Right kidney (tissue), 1 donor: Measurements from ENCODE around the gene CACNA1I.

Source experiments
- DNase-seq: peaks from one replicate; pipeline ENCODE4 v3.0.0-alpha.2; 2016

CACNA1I gene

DNA sequence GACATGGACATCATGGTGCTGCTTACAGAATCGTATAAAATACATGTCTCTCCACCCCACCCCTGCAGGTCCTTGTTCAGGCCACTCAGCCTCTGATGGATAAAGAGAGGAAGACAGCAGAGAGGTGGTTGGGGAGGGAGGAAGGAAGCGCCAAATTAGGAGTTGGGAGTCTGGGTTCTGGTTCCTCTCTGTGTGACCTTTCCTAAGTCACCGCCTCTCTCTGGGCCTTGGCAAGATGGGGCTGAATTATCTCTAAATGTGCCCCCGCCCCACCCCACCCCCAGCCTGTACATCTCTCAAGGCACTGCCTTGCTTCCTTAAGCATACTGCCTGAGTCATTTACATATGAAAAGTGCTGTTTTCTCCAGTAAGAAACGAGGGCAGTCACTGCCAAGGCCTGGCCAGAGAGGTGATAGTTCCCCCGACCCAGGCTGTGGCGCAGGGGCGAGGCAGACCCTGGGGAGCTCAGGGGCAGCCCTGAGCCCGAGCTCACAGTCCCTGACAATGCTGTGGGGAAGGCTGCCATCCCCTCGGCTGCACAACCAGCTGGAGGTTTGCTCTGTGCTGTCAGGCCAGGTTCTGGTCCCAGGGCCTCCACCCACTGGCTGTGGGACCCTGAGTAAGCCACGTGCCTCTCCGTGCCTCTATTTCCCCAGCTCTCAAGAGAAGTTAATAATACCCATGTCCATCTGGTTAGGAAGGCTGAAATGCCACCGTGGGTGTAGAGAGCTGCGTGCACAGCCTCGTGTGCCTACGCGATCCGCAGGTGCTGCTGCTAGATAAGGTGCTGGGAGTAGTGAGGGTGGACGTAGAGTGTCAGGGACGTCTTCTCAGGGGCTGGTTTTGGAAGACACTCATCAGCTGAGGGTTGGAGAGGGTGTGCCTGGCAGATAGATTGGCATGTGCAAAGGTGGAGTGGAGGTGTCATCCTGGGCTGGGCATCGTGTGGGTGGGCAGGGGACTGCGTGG lies 55.3 kb downstream of the CACNA1I start:
- no peak for DNase-seq

DNA sequence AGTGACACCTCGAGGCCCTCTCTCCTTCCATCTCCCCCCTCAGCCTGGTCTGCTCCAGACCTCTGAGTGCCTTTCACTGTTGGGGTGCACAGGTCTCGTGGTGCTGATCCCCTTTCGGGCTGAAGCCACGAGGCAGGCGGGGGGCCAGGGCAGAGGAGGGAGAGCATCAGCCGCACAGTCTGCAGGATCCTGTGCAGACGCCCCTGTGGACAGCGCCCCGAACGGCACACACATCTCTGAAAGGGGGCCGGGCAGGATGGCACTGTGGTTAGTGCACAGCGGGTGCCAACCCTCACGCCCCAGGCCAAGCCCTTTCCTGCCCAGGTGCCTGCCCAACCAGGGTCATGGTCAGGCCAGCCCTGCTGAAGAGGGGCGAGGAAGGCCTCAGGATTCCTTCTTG lies 56.7 kb downstream of the CACNA1I start:
- no peak for DNase-seq

DNA sequence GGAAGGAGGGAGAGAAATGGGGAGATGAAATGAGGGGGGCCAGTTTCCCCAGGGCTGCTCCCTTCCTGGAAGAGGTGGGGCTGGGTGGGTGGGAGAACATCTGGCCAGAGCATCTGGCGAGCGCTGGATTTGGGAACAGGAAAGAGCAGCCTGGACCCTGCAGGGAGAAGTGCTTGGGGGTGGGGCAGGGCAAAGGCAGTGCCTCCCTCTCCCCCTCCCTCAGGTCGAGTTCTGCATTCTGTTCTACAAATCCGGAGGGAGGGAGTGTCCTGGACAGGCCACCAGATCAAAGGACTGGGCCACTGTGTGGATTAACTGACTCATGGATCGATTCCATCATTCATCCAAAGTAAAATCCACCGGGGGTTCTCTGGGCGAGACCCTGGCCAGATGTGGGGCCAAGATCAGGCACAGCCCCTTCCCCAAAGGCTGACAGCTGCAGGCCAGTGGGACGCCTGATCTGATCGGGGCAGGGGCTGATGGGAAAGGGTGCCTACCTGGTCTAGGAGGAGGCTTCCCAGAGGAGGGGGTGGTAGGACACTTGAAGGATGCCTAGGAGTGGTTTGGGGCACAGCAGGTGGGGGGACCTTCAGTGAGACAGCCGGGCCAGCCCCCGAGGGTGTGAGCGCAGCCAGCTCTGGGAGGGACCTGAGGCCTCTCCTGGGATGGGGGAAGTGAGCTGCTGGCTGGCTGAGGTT lies 57.5 kb downstream of the CACNA1I start:
- DNase-seq: no peak

DNA sequence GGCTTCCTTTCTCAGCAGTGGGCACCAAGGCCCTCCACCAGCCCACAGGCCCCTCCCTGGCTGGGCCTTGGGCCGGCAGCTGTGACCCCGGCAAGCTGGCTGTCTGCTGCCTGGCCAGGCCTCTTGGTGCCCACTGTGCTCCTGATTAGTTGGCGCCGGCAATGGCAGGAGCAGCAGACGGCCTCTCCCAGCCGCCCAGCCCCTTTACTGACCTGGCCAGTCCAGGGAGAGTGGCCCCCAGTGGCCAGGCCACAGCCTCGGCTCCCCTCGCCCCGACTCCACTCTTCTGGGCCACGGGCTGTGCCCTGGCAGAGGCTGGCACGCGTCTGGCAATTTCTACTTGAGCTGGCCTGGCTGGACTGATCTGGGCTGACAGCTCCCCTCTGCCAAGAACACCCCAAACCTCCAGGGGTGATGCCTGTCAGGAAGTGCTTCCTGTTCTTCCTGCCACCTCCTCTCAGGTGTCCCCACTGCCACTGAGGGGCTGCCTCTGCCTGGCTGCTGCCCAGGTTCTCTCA lies 58.1 kb downstream of the CACNA1I start:
- no peak for DNase-seq

DNA sequence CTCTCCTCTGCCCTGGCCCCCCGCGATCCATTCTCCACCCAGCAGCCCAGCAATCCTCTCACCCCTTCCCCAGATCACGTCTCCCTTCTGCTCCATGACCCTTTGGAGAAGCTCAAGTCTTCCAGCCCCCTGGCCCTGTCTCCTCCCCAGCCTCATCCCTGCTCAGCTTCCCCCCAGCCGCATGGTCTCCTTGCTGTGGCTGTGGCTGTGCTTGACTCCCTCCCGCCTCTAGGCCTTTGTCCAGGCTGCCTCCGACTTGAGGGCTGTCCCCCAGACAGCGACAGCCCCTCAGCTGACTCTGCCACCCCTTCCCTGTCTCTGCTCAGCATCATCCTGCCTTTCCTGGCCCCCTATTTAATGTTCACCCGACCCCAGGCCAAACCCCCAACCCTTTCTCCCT lies 59.3 kb downstream of the CACNA1I start:
- DNase-seq: no peak

DNA sequence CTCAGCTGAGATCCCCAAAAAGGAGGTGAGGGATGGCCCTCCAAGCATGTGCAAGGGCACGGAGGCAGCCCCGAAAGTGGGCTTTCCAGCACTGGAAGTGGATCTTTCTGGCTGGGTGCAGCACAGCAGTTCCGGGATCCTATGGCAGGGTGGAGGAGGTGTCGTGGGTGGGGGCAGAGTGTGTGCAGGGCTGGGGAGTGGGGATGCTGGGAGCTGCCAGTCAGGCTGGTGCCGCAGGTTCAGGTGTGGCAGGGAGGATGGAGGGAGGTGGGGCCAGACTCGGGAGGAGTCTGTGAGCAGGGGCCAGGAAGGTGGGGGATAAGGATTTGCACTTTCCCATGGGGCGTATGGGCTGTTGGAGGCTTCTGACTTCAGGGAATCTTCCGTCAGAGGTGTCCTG lies 60.2 kb downstream of the CACNA1I start:
- no peak for DNase-seq

DNA sequence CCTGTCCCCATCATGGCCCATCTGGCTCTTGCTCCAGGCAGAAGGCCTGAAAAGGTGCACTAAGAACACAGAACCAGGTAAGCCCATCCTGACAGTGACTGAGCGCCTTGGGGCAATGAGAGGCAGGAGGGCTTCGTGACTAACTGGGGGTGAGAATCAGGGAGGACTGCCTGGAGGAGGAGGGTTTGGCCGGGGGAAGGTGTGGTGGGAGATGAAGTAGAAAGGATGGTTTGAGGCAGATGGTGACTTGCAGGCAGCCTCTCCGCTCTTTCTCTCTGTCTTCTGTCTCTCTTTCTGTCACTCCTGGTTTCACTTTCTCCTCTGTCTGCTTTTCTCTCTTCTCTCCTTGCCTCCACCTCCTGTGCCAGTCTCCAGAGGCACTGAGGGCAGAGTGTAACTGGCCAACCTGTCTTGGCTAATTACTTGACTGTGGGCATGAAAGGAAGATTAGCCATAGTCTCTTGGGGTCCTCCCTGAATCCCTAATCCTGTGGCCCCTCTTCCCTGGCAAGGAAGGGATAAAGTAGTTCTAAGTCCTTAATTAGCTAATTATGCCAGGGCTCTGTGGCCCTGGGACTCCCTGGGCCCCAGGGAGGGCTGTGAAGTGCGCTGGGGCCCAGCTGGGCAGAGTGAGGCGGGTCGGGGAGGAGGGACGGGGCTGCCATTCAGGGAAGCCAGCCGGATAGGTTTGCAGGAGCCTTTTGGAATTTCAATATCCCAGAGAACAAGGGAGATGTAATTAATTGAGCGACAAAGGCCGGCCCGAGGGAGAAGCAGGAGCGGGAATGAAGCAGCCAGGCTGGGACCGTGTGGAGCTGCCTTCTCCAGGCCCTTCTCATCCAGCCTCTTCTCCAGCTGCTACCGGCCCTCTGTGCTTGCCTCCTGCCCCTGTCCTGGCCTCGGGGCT lies 61.1 kb downstream of the CACNA1I start:
- DNase-seq: no peak

DNA sequence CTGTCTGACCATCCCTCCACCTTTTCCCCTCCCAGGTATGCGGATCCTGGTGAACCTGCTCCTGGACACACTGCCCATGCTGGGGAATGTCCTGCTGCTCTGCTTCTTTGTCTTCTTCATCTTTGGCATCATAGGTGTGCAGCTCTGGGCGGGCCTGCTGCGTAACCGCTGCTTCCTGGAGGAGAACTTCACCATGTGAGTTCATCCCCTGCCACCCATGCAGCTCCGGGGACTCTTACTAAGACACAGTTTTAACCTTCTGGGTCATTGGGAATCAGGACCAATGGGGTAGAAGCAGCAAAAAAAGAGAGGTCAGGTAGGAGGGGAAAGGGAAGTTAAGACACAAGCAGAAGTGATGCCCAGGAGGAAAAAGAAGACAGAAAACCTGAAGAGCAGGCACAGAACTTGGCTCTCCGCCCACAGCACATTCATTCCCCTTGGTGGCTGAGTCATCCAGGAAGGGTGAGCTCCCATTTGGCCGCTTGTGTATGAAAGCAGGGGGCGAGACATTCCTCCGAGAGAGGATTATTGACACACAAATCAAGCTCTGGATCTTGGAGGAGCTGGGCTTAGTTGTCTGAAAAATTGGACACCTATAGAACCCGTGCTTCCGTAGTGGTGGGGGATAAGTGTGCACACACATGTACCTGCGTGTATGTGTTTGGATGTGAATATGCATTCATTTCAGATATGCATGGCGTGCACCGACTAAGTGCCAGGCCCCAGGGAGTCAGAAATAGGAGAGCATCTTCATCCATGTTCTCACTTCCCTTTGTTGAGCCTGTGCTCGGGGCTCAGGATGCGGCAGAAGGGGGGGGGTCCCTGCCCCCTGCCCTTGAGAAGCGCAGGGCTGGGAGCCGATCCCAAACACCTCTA lies 64.2 kb downstream of the CACNA1I start:
- DNase-seq: no peak

DNA sequence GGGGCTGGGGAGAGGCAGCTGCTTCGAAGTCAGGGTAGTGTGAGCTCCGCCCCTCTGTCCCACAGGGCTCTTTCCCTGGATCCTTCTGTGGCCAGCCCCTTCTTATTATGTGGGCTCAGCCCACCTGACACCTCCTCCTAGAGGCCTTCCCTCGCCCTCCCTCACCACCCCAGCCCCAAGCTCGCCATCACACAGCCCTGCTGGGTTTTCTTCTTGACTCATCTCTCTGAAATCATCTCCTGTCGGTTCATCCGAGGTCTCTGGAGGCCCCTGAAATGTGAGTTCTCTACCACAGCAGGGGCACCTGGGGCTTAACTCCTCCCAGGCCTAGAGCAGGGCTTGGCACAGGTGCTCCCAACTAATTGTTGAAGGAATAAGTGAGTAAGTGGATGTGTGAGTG lies 65.2 kb downstream of the CACNA1I start:
- DNase-seq: no peak

DNA sequence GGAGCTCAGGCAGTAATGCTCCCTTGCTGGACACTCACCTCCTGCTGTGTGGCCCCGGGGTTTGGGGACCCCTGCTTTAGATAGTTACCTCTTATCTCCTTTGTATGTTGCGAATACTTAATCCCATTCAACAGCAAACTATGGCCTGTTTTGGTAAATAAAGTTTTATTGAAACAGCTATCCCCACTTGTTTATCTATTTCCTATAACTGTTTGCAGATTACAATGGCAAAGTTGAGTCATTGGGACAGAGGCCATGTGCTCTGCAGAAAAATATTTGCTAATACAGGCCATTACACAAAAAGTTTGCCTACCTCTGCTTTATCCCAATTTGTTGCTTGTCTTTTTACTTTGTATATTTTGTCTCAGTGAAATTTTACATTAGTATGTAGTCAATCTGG lies 68.4 kb downstream of the CACNA1I start:
- no peak for DNase-seq

DNA sequence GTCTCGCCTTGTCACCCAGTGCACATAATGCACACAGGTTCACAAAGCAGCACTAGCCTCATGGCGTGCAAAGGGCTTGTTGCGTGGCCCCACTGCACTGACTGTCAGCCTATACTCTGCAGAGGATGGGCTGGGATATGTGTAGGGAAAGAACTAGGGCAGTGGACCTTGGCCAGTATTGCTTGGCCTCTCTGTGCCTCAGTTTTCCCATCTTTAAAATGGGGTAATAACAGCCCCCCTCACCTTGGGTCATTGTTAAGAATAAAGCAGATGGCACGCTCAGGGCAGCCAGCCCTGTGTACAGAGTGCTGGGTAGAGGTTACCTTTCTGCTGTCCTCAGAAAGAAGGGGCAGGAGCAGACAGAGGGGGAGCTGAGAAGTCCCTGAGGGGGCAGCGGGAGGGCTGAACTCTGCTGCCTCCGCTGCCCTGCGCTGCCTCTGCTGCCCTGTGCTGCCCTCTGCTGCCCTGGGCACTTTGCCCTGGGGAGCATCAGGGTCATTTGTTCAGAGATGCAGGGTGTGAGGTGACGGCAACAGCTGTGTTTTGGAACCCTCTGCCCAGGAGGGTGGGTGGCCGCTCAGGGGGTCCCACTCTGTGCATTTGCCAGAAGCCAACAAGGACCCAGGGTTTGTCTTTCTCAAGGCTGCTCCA lies 71.2 kb downstream of the CACNA1I start:
- DNase-seq: no peak

DNA sequence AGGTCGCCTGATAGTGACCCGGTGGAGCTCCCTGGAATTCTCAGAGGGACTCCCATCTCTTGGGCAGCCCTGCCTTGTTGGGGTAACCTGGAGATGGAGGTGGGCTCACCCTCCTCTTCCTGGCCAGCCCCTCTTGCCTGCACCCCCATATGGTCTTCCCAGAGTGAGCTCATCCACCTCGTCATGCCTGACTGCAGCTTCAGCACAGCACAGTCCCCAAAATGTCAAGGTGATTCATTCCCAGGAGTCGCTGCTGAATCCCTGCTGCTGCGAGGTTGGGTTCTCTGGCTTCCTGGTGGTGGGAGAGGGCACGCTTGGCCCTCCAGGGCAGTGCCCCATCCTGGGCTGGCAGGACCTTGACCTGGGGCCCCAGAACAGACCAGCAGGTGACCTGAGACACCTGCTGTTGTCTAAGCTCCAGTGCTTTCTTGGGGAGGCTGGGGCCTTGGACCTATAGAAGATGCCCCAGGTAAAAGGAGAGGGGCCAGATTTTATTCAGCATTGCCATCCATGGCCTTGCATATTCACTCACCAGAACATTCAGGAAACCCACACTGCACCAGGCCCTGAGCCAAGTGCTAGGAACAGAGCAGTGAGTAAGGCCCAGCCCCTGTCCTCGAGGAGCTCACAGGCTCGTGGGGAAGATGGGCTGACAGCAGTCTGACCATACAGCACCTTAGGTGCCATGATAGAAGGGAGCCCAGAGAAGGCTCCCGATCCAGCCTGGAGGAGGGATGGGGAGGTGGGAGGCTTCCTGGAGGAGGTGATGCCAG lies 72.9 kb downstream of the CACNA1I start:
- DNase-seq: no peak

DNA sequence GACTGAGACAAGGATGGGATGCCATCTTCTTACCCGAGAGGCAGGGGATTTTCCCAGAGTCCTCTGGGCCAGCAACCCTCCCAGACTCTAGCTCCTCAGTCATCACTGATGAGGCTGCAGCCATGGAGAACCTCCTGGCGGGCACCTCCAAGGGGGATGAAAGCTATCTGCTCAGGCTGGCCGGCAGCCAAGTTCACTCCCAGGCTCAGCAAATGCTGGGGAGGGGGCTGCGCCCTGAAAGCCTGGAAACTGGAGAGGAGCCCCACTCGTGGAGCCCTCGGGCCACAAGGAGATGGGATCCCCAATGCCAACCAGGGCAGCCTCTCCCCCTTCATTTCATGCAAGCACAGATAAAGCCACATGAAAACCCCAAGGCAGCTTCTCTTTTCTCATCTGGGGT lies 75.0 kb downstream of the CACNA1I start:
- no peak for DNase-seq

DNA sequence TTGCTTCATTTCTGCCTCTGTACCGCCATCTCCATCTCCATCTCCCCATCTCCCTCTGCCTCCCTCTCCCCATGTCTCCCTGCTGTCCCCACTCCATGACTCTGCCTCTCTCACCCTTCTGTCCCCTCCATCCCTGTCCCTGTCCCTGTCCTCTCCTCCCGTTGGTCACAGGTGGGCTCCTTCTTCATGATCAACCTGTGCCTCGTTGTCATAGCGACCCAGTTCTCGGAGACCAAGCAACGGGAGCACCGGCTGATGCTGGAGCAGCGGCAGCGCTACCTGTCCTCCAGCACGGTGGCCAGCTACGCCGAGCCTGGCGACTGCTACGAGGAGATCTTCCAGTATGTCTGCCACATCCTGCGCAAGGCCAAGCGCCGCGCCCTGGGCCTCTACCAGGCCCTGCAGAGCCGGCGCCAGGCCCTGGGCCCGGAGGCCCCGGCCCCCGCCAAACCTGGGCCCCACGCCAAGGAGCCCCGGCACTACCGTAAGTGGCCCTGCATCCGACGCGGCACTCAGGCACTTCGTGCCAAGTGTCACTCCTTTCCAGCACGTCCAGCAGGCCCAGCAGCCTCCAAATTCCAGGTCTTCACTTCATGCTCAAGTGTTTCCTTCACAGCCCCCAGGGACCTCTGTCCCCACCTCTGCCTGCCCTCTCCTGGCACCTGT lies 76.0 kb downstream of the CACNA1I start:
- DNase-seq: no peak

DNA sequence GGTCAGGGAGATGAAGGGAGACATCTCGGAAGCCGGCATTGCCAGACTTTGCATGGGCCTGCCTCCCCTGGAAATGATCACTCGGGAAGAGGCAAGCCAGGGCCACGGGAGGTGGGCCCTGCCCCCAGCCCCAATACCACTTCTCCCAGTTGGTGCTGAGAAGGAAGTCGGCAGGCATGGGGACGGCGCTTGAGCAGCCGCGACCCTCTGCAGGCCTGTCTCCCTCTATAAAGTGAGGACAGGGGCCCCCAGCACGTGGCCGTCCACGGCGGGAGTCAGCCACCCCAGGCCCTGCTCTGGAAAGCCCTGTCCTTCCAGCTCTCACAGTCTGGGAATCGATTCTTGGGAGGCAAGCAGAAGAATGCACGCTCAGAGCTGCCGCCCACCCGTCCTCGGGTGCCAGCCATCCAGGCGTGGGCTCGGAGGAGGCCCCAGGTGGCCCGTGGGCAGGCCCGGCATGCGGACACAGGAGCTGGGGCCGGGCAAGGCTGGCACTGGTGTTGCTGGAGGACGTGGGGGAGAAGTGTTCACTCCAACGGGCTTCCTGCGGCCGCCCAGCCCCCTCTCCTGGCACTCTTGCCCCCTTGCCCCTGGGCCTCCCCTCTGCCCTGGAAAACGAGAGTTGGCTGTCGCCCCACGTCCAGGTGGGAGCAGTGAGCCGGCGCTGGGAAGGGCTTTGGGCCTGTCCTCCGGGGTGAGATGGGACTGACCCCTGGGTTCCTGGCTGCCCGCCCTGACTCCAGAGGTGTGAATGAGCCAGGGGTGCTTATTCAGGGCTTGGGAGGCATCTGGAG lies 77.5 kb downstream of the CACNA1I start:
- DNase-seq: peak; percentile 59

DNA sequence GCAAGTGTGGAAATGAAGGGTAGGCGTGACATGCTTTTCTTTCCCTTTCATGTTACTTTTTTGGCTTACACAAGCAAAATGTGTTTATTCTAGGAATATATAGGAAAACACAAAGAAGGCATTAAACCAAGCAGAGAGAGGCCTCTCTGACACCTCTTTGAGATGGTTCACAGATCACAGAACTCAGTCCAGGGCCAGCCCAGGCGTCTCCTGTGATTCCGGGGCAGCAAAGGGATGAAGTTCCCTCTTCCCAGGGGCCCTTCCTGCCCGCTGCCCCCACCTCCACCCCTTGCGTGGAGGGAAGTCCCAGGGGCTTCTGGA lies 78.0 kb downstream of the CACNA1I start:
- DNase-seq: no peak

DNA sequence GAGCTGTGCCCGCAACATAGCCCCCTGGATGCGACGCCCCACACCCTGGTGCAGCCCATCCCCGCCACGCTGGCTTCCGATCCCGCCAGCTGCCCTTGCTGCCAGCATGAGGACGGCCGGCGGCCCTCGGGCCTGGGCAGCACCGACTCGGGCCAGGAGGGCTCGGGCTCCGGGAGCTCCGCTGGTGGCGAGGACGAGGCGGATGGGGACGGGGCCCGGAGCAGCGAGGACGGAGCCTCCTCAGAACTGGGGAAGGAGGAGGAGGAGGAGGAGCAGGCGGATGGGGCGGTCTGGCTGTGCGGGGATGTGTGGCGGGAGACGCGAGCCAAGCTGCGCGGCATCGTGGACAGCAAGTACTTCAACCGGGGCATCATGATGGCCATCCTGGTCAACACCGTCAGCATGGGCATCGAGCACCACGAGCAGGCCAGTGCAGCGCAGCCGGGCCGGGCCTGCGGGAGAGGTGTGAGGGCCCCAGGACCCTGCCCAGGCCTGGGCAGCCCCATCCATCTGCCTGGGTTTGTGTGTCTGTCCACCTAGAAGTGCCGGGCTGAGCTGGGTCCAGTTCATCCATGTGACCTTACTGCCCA lies 79.0 kb downstream of the CACNA1I start:
- no peak for DNase-seq
